Fibroblast of skin of left quadriceps (primary cell): Measurements from ENCODE around the gene BANP.

Source experiments
- DNase-seq, 2 experiments: peaks; one replicate each; pipeline ENCODE4 v3.0.0-alpha.2; 2013; ENCODE audit warnings: low read depth in 2 of 2

Gene BANP

DNA sequence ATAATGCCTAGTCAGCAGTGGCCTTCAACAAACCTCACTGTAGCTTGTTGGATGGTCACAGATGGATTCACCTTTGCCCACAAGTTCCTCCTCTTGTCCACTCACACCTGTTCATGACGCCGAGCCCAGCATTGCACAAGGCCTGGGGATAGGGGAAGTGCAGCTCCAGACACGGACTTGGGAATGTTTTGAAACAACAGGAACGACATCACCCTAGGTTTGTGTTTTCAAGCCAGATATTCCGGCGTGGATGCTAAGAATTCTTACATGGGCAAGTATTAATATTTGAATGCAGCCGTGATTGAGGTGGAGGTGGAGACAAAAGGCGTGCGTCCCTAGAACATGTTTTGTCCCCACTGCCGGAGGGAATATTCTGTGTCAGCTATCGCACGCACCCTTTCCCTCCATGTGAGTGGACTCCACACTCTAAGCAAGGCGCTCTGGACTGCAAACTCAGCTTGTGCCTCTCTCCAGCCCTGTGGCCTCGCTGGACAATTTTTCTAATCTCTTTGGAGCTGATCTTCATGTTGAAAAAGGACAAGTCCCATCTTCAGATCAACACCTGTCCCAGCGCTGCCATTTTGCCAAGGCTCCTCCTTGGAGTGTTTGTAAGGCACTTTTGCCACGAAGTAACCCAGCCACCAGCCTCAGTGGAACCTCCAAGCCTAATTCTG, 2.0 kb upstream of the BANP start:
- no peak for DNase-seq

DNA sequence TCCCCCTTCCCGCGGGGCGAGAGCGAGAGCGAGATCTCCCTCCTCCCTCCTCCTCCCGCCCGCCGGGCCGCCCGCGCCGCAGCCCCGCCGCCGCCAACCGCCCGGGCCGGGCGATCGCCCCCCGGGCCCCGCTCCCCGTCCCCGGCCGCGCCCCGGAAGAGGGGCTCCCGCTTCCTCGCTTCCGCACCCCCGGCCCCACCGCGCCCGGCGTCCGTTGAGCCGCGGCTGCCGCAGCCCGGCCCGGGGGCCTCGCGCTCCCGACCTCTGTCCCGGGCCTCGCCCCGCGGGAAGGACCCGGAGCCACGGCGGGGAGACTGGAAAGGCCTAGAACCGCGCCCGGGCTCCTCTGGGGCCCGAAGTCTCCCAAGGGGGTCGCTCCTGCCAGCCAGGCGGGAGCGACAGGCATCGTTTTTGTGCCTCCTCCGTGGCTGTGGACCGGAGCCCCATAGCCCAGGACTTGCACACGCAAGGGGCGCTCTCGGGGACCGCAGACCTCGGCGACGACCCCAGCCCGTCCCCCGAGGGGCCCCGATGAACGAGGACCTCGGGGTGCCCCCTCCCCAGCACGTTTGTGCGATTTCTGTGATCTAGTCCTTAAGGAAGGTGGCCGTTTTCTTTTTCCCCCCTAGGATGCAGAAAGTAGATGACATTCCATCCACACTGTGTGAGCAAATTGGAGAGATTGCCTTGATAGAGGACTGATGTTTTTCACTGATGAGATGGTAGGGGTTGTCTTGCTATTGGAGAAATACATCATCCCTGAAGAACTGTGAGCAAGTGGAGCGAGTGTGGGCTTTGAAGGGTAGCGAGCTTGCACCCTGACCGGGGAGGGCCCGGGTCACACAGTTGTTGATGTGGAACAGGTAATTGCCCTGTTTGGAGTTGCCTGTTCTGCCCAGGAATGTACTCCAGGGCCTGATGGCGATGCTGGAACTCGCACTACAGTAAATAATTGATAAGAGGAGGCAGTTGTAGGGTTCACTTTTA, 611 bp downstream of the BANP start:
- no peak for DNase-seq

DNA sequence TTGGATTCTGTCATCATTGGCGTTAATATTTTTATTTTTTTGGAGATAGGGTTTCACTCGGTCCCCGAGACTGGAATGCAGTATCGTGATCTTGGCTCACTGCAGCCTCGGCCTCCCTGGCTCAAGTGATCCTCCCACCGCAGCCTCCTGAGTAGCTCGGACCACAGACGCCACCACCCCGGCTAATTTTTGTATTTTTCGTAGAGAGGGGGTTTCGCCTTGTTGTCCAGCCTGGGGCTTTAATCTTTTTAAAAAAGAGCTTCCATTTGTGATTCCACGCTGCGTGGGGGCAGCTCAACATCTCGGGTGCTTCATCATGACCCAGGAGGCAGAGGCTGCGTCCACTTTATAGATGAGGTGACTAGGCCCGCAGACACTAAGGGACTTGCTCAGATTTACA, 1.5 kb downstream of the BANP start:
- no peak for DNase-seq

DNA sequence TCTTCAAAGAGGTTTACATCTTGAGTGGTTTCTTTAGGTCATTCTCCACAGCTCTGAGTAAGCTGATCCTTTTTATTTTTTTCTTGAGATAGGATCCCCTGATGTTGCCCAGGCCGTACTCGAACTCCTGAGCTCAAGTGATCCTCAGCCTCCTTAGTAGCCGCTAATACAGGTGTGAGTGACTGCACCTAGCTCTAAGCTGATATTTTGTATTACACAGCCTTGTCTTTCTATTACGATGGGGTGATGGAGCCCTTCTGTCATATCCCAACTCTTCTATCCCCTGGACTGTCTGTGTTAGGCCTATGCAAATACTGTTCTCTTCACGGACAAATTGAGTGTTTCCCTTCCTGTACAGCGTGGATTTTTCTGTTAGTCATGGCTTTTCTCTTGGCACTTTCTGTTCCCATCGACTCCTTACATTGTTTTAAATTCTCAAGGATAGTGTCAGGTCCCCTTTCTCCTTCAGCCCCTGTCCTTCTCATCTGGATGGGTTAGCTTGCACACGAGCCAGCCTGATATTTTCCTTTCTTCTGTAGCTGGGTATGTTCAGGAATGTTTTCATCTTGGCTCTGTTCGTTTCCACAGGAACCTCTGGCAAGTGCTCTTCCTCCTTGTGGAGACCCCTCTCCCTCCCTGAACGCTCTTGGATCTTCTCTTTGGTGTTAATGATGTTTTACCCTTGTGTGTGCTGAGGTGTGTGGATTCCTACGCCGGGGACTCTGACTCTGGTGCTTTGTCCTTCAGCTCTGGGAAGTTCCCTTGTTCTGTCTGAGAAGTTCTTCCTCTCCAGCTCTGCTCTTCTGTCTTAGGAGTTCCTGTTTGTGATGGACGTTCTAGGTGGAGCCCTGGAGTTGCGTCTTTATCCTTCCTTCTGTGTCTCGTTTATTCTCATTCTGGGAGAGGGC, 2.3 kb downstream of the BANP start:
- DNase-seq, result no peak

DNA sequence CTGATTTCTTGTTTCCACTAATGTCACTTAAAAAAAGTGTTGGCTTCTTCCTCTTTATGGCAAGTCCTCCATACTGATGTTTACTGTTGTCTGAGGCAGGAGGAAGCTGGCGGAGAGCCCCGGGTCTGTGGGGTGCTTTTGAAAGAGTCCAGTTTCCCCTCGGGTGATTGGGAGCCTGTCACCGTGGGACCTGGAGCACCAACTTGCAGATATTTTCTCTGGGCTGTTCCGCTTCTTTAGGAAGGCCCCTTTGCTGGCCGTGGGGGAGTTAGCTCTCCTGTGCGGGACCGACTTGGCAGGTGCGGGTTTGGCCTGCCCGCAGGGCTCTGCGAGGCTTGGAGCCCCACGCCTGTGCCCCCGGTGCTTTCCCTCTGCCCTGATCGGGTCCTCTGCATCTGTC, 3.1 kb downstream of the BANP start:
- no peak for DNase-seq

DNA sequence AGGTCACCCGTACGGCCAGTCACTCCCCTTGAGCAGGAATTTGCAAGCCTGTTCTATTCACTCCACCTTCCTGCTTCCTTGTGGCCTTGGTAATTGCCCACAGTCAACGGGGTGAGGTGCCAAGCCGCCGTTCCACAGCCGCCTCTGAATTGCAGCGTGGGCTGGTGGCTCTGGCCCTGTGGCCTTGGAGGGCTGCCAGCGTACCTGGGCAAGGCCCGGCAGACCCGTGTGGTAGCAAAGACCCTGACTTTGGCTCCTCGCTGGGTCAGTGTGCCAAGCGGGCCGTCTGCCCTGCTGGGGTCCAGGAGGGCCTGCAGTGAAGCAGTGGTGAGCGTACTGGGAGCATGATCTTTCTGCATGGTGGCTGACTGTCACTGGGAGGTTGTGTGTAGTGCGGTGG, 3.6 kb downstream of the BANP start:
- no peak for DNase-seq

DNA sequence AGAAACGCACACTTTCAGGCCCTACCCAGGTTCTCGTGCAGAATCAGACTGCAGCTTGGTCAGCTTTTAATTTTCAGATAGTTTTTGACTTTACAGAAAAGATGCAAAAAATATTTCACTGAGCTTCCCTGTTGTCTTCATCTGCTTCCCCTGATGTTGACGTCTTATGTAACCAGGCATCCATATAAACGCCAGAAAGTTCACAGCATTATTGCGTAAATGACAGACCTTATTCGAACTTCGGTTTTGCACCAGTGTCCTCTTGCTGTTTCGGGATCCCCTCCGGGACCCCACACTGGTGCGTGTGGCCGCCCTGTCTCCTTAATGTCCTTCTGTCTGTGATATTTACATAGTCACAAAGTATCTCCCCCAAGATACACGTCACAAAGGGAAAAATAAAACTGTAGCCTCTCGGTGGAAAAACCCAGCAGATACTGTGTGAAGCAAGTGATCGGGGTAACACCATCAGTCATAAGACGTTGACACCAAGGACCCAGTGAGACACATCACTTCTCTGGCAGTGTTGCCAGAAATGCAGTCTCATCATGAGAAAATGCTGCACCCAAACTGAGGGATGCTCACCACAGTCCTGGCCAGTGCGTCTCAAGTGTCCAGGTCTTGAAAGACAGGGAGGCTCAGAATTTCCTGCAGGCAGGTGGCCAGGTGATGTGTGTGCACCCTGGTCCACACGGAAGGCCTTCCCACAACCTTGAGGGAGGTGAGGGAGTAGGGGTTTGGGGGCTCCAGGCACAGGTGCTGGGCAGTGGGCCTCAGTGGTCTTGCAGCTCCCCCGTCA, 4.3 kb downstream of the BANP start:
- DNase-seq, result no peak

DNA sequence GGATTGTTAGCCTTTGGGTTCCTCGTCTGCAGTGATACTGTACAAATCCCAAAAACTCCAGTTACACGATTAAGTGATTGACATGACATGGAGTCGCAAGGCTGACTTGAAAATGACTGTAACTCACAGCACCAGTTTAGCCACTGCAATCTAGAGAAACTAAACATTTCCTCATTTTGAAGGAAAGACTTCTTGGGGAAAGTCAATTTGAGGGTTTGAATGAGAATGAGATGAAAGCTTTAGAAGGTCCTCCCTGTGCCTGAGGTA, 4.8 kb downstream of the BANP start:
- no peak for DNase-seq

DNA sequence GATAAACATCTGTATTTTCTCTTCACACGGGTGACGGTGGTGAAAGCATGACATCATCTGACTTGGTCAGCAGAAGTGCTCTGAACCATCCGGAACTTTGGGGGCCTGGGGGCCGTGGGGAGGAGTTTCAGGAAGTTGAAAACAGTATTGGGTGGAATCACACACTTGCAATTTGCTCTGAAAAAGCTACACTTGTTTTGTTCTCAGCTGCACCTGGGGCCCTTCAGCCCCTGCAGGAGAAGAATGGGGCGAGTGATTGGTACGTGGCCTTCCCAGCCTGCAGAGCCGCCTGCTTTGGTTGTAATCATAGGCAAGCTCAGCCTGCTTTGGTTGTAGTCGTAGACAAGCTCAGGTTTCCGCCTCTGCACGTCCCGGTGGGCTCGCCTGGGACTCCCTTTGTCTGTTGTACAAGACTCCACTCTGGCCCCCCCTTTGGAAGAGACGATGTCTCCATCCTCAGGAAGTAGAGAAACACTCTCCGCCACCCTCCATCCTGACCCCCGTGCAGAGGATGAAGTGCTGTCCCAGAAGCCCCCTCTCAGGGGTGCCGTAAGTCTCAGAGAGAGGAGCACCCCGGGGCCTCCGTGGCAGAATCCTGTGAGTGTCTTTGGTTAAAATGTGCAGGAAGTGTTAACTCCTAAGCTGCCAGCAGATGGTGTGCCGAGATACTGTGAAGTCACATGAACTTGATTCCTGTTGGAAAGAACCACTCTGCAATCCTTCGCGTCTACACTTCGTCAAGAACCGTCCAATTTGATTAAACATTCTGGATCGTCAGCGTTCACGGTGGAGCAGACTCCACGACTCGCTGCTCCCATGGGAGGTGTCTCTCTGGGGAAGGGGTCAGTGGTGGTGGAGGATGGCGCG, 5.4 kb downstream of the BANP start:
- peak; percentile 68 to 70 for DNase-seq

DNA sequence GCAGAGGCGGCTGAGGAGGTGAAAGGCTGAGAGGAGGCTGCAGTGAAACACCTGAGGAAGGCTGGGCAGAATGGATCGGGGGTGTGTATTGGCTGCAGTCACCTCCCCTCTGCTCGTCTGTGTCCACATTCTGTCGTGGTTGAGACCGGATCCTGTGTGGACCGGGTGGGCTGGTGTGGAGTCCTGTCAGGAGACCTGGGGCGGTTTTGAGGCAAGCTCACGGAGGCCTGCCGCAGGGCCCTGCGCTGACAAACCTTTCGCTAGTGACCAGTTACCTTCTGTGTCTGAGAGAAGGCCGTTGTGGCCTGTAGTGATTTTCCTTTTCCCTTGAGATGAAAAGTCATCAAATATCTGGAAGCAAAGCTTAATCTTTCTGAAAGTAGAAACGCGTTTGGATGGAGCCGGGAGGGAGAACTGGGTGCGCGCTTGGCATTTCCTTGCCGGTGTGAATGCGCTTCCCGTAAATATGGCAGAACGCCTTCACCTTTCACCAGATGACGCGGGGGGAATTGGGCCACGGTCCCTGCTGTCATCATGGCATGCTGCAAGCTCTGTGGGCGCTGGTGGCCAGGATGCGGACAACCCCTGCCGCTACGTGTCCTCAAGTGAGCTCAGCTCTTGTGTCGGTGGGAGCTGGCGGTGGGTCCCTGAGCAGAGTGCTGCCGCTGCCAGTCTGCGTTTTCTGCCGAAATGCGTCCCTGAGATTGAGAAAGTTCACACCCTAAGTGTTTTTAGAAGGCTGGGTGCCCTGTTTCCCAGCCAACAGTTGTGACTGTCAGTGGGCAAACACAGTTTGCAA, 6.3 kb downstream of the BANP start:
- no peak for DNase-seq

DNA sequence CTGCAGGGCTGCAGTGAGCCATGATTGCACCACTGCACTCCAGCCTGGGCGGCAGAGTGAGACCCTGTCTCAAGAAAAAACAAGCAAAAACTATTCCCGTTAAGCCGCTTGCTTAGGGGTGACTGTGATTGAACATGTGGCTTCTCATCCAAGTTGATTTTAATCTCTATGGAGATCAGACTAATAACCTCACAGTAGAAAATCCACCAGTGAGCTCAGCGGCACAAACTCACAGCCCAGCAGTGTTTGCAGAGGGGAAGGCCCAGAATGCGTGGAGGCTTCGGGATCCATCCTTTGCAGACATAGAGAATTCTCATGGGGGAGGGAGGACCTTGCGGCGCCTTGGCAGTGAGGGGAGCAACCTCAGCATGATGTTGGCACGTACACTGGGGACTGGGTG, 7.4 kb downstream of the BANP start:
- no peak for DNase-seq

DNA sequence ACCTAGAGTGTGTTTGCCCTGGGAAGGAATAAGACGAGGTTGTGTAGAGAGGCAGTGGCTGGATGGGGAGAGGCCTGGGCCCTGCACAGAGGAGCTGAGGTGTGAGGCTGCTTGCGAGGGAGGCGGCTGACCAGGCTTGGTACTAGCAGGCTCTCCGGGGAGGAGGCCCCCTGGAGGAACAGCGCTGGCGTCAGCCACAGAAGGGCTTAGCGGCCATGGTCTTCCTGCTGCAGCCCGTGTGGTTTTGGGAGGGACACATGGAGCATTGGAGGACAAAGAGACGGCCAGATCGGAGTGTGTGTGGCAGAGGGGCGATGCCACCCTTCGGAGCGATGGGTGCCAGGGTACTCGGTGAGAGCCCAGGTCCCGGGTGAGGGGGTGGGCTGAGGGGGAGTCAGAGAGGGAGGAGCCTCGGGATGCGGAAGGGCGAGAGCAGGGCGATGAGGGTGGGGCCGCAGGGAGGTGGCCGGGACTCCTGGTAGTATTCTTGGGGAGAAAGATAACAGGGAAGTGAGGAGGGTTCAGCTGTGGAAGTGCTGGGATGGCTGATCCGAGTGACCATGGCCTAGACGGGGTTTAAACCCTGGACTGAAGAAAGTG, 8.3 kb downstream of the BANP start:
- no peak for DNase-seq

DNA sequence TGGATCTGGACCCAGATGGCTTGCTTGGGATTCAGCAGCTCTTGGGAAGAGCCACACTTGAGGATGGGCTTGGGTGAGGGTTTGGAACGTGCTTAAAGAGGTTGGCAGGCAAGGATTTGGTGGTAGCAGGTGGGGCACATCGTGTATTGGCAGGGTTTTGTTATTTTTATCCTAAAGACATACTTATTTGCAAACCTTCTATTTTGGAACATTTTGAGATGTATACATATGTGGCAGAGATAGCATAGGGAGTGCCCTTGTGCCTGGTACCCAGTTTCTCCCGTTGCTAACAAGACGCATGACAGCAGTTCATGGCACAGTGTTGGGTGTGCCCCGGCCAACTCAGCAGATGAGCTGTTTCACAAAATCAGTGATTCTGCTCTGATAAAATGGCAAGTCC, 9.1 kb downstream of the BANP start:
- DNase-seq, result no peak

DNA sequence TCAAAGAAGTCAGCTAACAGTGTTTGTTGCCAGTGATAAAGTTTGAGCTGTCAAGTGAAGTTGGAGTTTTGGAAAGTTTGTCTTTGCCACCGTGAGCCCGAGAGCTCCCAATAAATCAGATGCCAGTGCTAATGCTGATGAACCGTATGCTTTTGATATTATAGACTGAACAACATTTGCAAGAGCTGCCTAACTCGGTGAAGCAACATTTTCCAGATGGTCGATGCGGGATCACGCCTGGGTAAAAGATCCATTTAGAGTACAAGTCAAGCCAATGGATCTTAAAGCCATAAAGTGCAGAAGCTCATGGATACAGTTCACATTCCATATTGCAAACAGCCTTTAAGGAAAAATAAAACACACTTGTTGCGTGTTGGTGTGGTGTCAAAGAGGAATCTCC, 9.6 kb downstream of the BANP start:
- DNase-seq, result no peak

DNA sequence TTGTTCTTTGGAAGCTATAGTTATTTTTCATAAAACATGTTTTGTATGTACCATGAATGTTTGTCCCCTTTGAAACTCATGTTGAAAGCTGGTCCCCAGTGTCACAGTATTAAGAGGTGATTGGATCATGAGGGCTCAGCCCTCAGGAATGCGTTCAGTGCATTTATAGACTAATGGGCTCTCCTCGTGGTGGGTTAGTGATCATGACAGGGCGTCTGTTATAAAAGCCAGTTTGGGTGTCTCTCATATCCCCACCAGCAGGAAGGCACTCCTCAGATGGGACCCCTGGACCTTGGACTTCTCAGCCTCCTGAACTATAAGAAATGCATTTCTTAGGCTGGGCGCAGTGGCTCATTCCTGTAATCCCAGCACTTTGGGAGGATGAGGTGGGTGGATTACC, 10.4 kb downstream of the BANP start:
- no peak for DNase-seq

DNA sequence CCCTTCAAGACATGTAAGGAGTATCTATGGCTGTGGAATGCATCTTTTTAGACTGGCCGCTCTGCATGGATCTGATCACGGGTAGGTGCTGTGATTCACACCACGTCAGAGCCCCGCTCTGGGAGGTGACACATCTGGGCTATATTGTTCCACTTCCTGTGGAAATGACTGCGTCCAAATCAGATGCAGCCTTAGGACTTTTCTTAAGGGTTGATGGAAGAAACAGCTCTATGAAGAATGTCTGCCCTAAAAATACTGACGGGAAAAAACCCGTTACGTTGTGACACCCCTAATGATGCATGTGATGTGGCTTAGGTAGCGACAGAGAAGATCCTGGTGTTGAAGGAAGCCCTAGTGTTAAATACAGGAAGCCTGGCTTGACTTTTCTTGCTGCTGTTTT, 12.2 kb downstream of the BANP start:
- DNase-seq, result peak; percentile 75

DNA sequence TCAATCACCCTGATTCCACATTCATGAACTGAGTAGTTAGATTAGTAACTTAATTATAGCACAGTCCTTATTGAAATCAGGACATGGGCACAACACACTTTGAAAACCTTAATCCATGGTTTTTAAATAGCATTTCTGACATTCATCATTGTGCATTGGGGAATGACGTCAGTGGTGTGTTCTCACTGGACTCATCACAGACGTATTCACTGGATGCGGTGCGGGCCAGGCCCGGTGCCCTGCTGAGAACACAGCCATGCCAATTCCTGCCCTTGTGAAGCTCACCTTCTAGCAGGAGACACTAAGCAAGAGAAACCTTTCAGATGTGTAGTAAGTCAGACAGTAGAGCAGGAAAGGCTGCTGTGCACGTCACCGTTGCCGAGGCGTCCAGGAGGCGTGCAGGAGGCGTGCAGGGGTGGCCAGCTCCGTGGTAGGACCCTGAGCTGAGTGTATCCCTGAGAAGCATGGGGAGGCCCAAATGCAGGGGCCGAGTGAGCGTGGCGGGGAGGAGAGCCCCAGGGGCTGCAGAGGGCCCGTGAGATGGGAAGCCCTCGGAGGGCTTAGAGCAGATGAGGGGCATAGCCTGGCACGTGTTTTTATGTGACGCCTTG, 12.9 kb downstream of the BANP start:
- DNase-seq, result no peak

DNA sequence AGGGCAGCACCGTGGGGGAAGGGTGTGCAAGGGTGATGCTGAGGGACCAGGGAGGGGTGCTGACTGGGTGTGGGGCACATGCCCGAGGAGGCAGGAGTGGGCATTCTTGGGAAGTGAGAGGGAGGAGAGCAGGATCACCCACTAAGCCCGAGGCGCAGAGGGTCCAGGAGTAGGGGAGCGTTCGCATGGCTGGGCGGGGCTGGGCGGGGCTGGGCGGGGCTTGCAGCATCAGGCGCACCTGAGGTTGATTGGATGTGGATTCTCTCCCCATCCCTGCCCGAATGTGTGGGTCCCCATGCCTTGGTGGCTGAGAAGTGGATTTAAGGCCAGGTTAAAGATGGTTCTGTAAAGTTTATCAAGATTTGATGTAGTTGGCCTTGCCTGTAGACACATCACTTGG, 14.2 kb downstream of the BANP start:
- DNase-seq, result no peak

DNA sequence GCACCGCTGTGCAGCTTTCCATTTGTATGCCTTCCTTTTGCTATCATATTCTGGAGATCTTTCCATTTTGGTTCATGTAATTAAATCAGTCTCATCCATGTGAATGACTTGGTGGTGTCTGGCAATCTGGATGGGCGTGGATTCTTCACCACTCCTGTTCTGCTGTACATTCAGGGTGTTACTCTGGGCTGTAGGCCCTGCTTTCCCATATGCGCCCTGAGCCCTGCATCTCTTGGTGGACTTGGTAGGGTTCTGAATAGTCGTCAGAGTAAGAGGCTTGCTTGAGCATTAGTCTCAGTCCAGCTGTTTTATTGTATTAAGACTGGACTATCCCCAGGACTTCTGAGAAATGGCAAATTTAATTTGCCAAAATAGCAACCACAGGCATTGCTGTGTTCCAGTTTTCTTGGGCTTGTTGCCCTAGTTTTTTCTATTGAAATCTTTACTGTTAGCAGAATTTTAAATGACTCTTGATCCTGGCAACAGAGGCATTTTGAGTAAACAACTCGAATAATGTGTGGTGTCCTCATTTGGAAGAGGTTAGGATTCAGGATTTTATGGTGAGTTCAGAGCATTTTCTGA, 14.9 kb downstream of the BANP start:
- no peak for DNase-seq
